H9 (cell line): ENCODE measurements around the gene MORN1. TPM values are rescaled to one million over a fixed set of nuclear protein-coding genes. Genes with fewer than 3 reads are reported as not detected.
A peak's percentile ranks its signal among the peaks of the same experiment; 100 is the strongest.
"Not testable (repeated sequence)": the region's sequence is repeated elsewhere in the genome, so short reads cannot be mapped to it uniquely, and the experiment has no call there.

Source experiments
- DNase-seq: peaks from one replicate; pipeline ENCODE4 v3.0.0-alpha.2; 2017
- H2AFZ ChIP-seq: one replicate; pipeline ENCODE4 v1.6.1; 2013; ENCODE audit warnings: mild to moderate bottlenecking, low read length, control low read depth, moderate library complexity
- H2AK5ac ChIP-seq: 2 replicates; pipeline ENCODE4 v1.6.1; 2013; ENCODE audit warnings: low read length, control low read depth, mixed read lengths; ENCODE audit not compliant: insufficient read length
- H2BK120ac ChIP-seq: one replicate; pipeline ENCODE4 v1.6.1; 2013; ENCODE audit warnings: low read depth, mild to moderate bottlenecking, low read length, control low read depth, inconsistent platforms; ENCODE audit not compliant: poor library complexity, severe bottlenecking
- H2BK12ac ChIP-seq: 2 replicates; pipeline ENCODE4 v1.6.1; 2013; ENCODE audit warnings: low read length, control low read depth, mixed read lengths, low read depth; ENCODE audit not compliant: insufficient read length
- H2BK15ac ChIP-seq: 2 replicates; pipeline ENCODE4 v1.6.1; 2013; ENCODE audit warnings: low read depth, low read length, control low read depth
- H2BK20ac ChIP-seq: one replicate; pipeline ENCODE4 v1.6.1; 2013; ENCODE audit warnings: low read depth, mild to moderate bottlenecking, low read length, control low read depth, inconsistent platforms; ENCODE audit not compliant: poor library complexity, severe bottlenecking
- H2BK5ac ChIP-seq: 2 replicates; pipeline ENCODE4 v1.6.1; 2013; ENCODE audit warnings: low read length, control low read depth, mixed read lengths; ENCODE audit not compliant: insufficient read length
- H3K14ac ChIP-seq: 2 replicates; pipeline ENCODE4 v1.6.1; 2013; ENCODE audit warnings: low read length, control low read depth; ENCODE audit not compliant: insufficient read depth
- H3K18ac ChIP-seq: 2 replicates; pipeline ENCODE4 v1.6.1; 2013; ENCODE audit warnings: low read depth, mild to moderate bottlenecking, mixed read lengths, low read length, control low read depth; ENCODE audit not compliant: insufficient read length
- H3K23ac ChIP-seq: 2 replicates; pipeline ENCODE4 v1.6.1; 2013; ENCODE audit warnings: low read length, control low read depth, mixed read lengths, low read depth; ENCODE audit not compliant: insufficient read length
- H3K23me2 ChIP-seq: 2 replicates; pipeline ENCODE4 v1.6.1; 2013; ENCODE audit warnings: low read depth, mild to moderate bottlenecking, mixed read lengths, low read length, control low read depth; ENCODE audit not compliant: insufficient read length, poor library complexity, severe bottlenecking
- H3K27ac ChIP-seq: 2 replicates; pipeline ENCODE4 v1.5.1; 2013; ENCODE audit warnings: low read length, control low read depth, mixed read lengths, low read depth; ENCODE audit not compliant: insufficient read length
- H3K27me3 ChIP-seq: 2 replicates; pipeline ENCODE4 v1.6.1; 2013; ENCODE audit warnings: low read length, control low read depth, inconsistent platforms; ENCODE audit not compliant: insufficient read depth
- H3K4ac ChIP-seq: 2 replicates; pipeline ENCODE4 v1.6.1; 2013; ENCODE audit warnings: low read depth, mild to moderate bottlenecking, control low read depth, inconsistent platforms, low read length, moderate library complexity
- H3K4me1 ChIP-seq: 2 replicates; pipeline ENCODE4 v1.6.1; 2013; ENCODE audit warnings: low read length, control low read depth, inconsistent platforms; ENCODE audit not compliant: insufficient read depth
- H3K4me2 ChIP-seq: 2 replicates; pipeline ENCODE4 v1.6.1; 2013; ENCODE audit warnings: low read length, control low read depth, mixed read lengths; ENCODE audit not compliant: insufficient read length, insufficient read depth
- H3K56ac ChIP-seq: 2 replicates; pipeline ENCODE4 v1.6.1; 2013; ENCODE audit warnings: low read depth, mild to moderate bottlenecking, mixed read lengths, low read length, control low read depth; ENCODE audit not compliant: insufficient read length
- H3K79me1 ChIP-seq: 2 replicates; pipeline ENCODE4 v1.6.1; 2013; ENCODE audit warnings: low read depth, mild to moderate bottlenecking, moderate library complexity, low read length, control low read depth, inconsistent platforms; ENCODE audit not compliant: insufficient read depth, poor library complexity, severe bottlenecking
- H3K79me2 ChIP-seq: 2 replicates; pipeline ENCODE4 v1.6.1; 2013; ENCODE audit warnings: low read length, control low read depth, inconsistent platforms; ENCODE audit not compliant: insufficient read depth
- H3K9ac ChIP-seq: 2 replicates; pipeline ENCODE4 v1.6.1; 2013; ENCODE audit warnings: low read length, control low read depth, mixed read lengths; ENCODE audit not compliant: insufficient read length; ENCODE audit errors: extremely low read depth
- H3K9me3 ChIP-seq: one replicate; pipeline ENCODE4 v1.6.1; 2013; ENCODE audit warnings: low read depth, low read length, inconsistent platforms; ENCODE audit not compliant: control insufficient read depth
- H3T11ph ChIP-seq: one replicate; pipeline ENCODE4 v1.6.1; 2013; ENCODE audit warnings: mild to moderate bottlenecking, low read length, control low read depth, inconsistent platforms
- H4K20me1 ChIP-seq: one replicate; pipeline ENCODE4 v1.6.1; 2013; ENCODE audit not compliant: control insufficient read depth, insufficient read length, insufficient read depth
- H4K5ac ChIP-seq: 2 replicates; pipeline ENCODE4 v1.6.1; 2013; ENCODE audit warnings: low read depth, mild to moderate bottlenecking, mixed read lengths, low read length, control low read depth; ENCODE audit not compliant: insufficient read length
- H4K8ac ChIP-seq: replicated peaks from 2 replicates; pipeline ENCODE4 v1.6.1; 2013; ENCODE audit warnings: low read length, control low read depth, mixed read lengths, low read depth; ENCODE audit not compliant: insufficient read length
- H4K91ac ChIP-seq: 2 replicates; pipeline ENCODE4 v1.6.1; 2013; ENCODE audit warnings: low read depth, mild to moderate bottlenecking, moderate library complexity, mixed read lengths, low read length, control low read depth; ENCODE audit not compliant: insufficient read length
- H3K27ac Mint-ChIP-seq, 3 experiments: 2 replicates in 2 of 3; 3 replicates in 1 of 3; pipeline ENCODE4 v1.8.0; 2020 to 2021; ENCODE audit warnings: mixed read lengths in 3 of 3, mild to moderate bottlenecking in 1 of 3, moderate library complexity in 1 of 3
- H3K27me3 Mint-ChIP-seq: 2 replicates; pipeline ENCODE4 v1.8.0; 2021; ENCODE audit warnings: low read depth, mild to moderate bottlenecking, moderate library complexity, mixed read lengths
- H3K36me3 Mint-ChIP-seq, 3 experiments: 2 replicates in 2 of 3; 3 replicates in 1 of 3; pipeline ENCODE4 v1.8.0; 2020 to 2021; ENCODE audit warnings: low read depth in 3 of 3, mixed read lengths in 3 of 3; ENCODE audit not compliant: insufficient read depth in 1 of 3
- H3K4me1 Mint-ChIP-seq, 2 experiments: 2 replicates each; pipeline ENCODE4 v1.8.0; 2020; ENCODE audit warnings: mixed read lengths in 2 of 2
- H3K4me3 Mint-ChIP-seq, 2 experiments: 2 replicates in 1 of 2; 3 replicates in 1 of 2; pipeline ENCODE4 v1.8.0; 2020 to 2021; ENCODE audit warnings: mild to moderate bottlenecking in 2 of 2, mixed read lengths in 2 of 2, moderate library complexity in 1 of 2
- H3K9me3 Mint-ChIP-seq, 2 experiments: 2 replicates in 1 of 2; 3 replicates in 1 of 2; pipeline ENCODE4 v1.8.0; 2020; ENCODE audit warnings: mild to moderate bottlenecking in 2 of 2, mixed read lengths in 2 of 2, moderate library complexity in 1 of 2
- CTCF ChIP-seq: fragments of 200-600 bp; sonication (generic); conservative IDR thresholded peaks from 3 replicates; pipeline ENCODE4 v1.8.0; 2021; ENCODE audit warnings: antibody characterized with exemption, mild to moderate bottlenecking
- WGBS: extraction: QIAGEN DNeasy Blood & Tissue Kit; methylation state at CpG from one replicate; pipeline ENCODE4 v1.1.7; 2013; ENCODE audit warnings: missing lambda C conversion rate, low lambda C conversion rate, mixed read lengths; ENCODE audit not compliant: insufficient read length; ENCODE audit errors: extremely low coverage; 5-methylcytosine and 5-hydroxymethylcytosine counted together
- total RNA-seq: library from RNA; stranded (reverse); gene quantifications from 2 replicates; pipeline ENCODE4 v1.2.1, GENCODE V29; 2021

Gene MORN1
- total RNA-seq, 1 experiment from 2014 or later, result 12.7 TPM

GRCh38 chr1:2327841-2328240 lies 63.5 kb downstream of the MORN1 start:
- H3K27me3 Mint-ChIP-seq, result peaks cover 6% of the 10 kb centered on the region
- Histone ChIP-seq H3K4ac (no peak overlapping the region), H4K8ac (no peak overlapping the region), H3T11ph (no peak overlapping the region), H3K56ac (no peak overlapping the region), H4K91ac (no peak overlapping the region), H4K20me1 (no peaks in the 10 kb centered on the region), H3K27me3 (no peaks in the 10 kb centered on the region), H3K9ac (no peak overlapping the region), H3K27ac (no peak overlapping the region), H2BK120ac (no peak overlapping the region), H2BK5ac (no peak overlapping the region), H2BK15ac (no peak overlapping the region), H3K79me2 (no peaks in the 10 kb centered on the region), H2BK12ac (no peak overlapping the region), H3K18ac (no peak overlapping the region), H2AK5ac (no peak overlapping the region), H3K23me2 (no peaks in the 10 kb centered on the region), H3K14ac (no peak overlapping the region), H2BK20ac (no peak overlapping the region), H3K4me1 (no peaks in the 10 kb centered on the region), H3K79me1 (no peaks in the 10 kb centered on the region), H2AFZ (no peak overlapping the region), H3K9me3 (no peaks in the 10 kb centered on the region), H4K5ac (no peak overlapping the region), H3K4me2 (no peak overlapping the region), H3K23ac (no peak overlapping the region)
- H3K36me3 Mint-ChIP-seq, result peaks cover 0 to 5% (median 2%) of the 10 kb centered on the region in 3 experiments; a peak in 3 of 7 replicates
- H3K4me1 Mint-ChIP-seq, result no peaks in the 10 kb centered on the region; a peak in 1 of 4 replicates
- H3K9me3 Mint-ChIP-seq, result peaks cover 13% of the 10 kb centered on the region in 2 experiments
- no peak overlapping the region for H3K27ac Mint-ChIP-seq
- no peak for DNase-seq
- H3K4me3 Mint-ChIP-seq, result no peak overlapping the region
- no CpG with 5 or more reads among the region's 22 CpGs for WGBS
- no peak for TF ChIP-seq CTCF

- not testable (repeated sequence) for H3K27ac ChIP-seq, H4K91ac ChIP-seq, H2BK120ac ChIP-seq, H3K36me3 Mint-ChIP-seq, H3K9me3 Mint-ChIP-seq, H2AFZ ChIP-seq, H3T11ph ChIP-seq, H2BK20ac ChIP-seq, H3K9ac ChIP-seq, H3K23me2 ChIP-seq, H3K4ac ChIP-seq, H2AK5ac ChIP-seq, H3K56ac ChIP-seq, H4K5ac ChIP-seq, H3K18ac ChIP-seq, H3K79me2 ChIP-seq, H3K23ac ChIP-seq, DNase-seq, H3K14ac ChIP-seq, H3K27me3 ChIP-seq, H3K79me1 ChIP-seq, H2BK5ac ChIP-seq, H2BK15ac ChIP-seq, H2BK12ac ChIP-seq, H4K8ac ChIP-seq, H3K9me3 ChIP-seq, H3K4me1 ChIP-seq, H4K20me1 ChIP-seq, H3K4me2 ChIP-seq, H3K27me3 Mint-ChIP-seq, H3K4me1 Mint-ChIP-seq
- peak overlapping the region in 1 of 3 experiments; percentile 26; a peak in 4 of 7 replicates for H3K27ac Mint-ChIP-seq
- peak overlapping the region in 1 of 2 experiments; percentile 4; a peak in 1 of 5 replicates for H3K4me3 Mint-ChIP-seq
- WGBS, result no CpG with 5 or more reads among the region's 2 CpGs
These were observed 64.2 kb downstream of the MORN1 start for GRCh38 chr1:2327162-2327561.
